H9 (cell line): ENCODE measurements around the gene SPATA16. TPM values are rescaled to one million over a fixed set of nuclear protein-coding genes. Genes with fewer than 3 reads are reported as not detected.

Source experiments
- DNase-seq: peaks from one replicate; pipeline ENCODE4 v3.0.0-alpha.2; 2017
- H2AFZ ChIP-seq: one replicate; pipeline ENCODE4 v1.6.1; 2013; ENCODE audit warnings: mild to moderate bottlenecking, low read length, control low read depth, moderate library complexity
- H2AK5ac ChIP-seq: 2 replicates; pipeline ENCODE4 v1.6.1; 2013; ENCODE audit warnings: low read length, control low read depth, mixed read lengths; ENCODE audit not compliant: insufficient read length
- H2BK120ac ChIP-seq: one replicate; pipeline ENCODE4 v1.6.1; 2013; ENCODE audit warnings: low read depth, mild to moderate bottlenecking, low read length, control low read depth, inconsistent platforms; ENCODE audit not compliant: poor library complexity, severe bottlenecking
- H2BK12ac ChIP-seq: 2 replicates; pipeline ENCODE4 v1.6.1; 2013; ENCODE audit warnings: low read length, control low read depth, mixed read lengths, low read depth; ENCODE audit not compliant: insufficient read length
- H2BK15ac ChIP-seq: 2 replicates; pipeline ENCODE4 v1.6.1; 2013; ENCODE audit warnings: low read depth, low read length, control low read depth
- H2BK20ac ChIP-seq: one replicate; pipeline ENCODE4 v1.6.1; 2013; ENCODE audit warnings: low read depth, mild to moderate bottlenecking, low read length, control low read depth, inconsistent platforms; ENCODE audit not compliant: poor library complexity, severe bottlenecking
- H2BK5ac ChIP-seq: 2 replicates; pipeline ENCODE4 v1.6.1; 2013; ENCODE audit warnings: low read length, control low read depth, mixed read lengths; ENCODE audit not compliant: insufficient read length
- H3K14ac ChIP-seq: 2 replicates; pipeline ENCODE4 v1.6.1; 2013; ENCODE audit warnings: low read length, control low read depth; ENCODE audit not compliant: insufficient read depth
- H3K18ac ChIP-seq: 2 replicates; pipeline ENCODE4 v1.6.1; 2013; ENCODE audit warnings: low read depth, mild to moderate bottlenecking, mixed read lengths, low read length, control low read depth; ENCODE audit not compliant: insufficient read length
- H3K23ac ChIP-seq: 2 replicates; pipeline ENCODE4 v1.6.1; 2013; ENCODE audit warnings: low read length, control low read depth, mixed read lengths, low read depth; ENCODE audit not compliant: insufficient read length
- H3K23me2 ChIP-seq: 2 replicates; pipeline ENCODE4 v1.6.1; 2013; ENCODE audit warnings: low read depth, mild to moderate bottlenecking, mixed read lengths, low read length, control low read depth; ENCODE audit not compliant: insufficient read length, poor library complexity, severe bottlenecking
- H3K27ac ChIP-seq: 2 replicates; pipeline ENCODE4 v1.5.1; 2013; ENCODE audit warnings: low read length, control low read depth, mixed read lengths, low read depth; ENCODE audit not compliant: insufficient read length
- H3K27me3 ChIP-seq: 2 replicates; pipeline ENCODE4 v1.6.1; 2013; ENCODE audit warnings: low read length, control low read depth, inconsistent platforms; ENCODE audit not compliant: insufficient read depth
- H3K4ac ChIP-seq: 2 replicates; pipeline ENCODE4 v1.6.1; 2013; ENCODE audit warnings: low read depth, mild to moderate bottlenecking, control low read depth, inconsistent platforms, low read length, moderate library complexity
- H3K4me1 ChIP-seq: 2 replicates; pipeline ENCODE4 v1.6.1; 2013; ENCODE audit warnings: low read length, control low read depth, inconsistent platforms; ENCODE audit not compliant: insufficient read depth
- H3K4me2 ChIP-seq: 2 replicates; pipeline ENCODE4 v1.6.1; 2013; ENCODE audit warnings: low read length, control low read depth, mixed read lengths; ENCODE audit not compliant: insufficient read length, insufficient read depth
- H3K56ac ChIP-seq: 2 replicates; pipeline ENCODE4 v1.6.1; 2013; ENCODE audit warnings: low read depth, mild to moderate bottlenecking, mixed read lengths, low read length, control low read depth; ENCODE audit not compliant: insufficient read length
- H3K79me1 ChIP-seq: 2 replicates; pipeline ENCODE4 v1.6.1; 2013; ENCODE audit warnings: low read depth, mild to moderate bottlenecking, moderate library complexity, low read length, control low read depth, inconsistent platforms; ENCODE audit not compliant: insufficient read depth, poor library complexity, severe bottlenecking
- H3K79me2 ChIP-seq: 2 replicates; pipeline ENCODE4 v1.6.1; 2013; ENCODE audit warnings: low read length, control low read depth, inconsistent platforms; ENCODE audit not compliant: insufficient read depth
- H3K9ac ChIP-seq: 2 replicates; pipeline ENCODE4 v1.6.1; 2013; ENCODE audit warnings: low read length, control low read depth, mixed read lengths; ENCODE audit not compliant: insufficient read length; ENCODE audit errors: extremely low read depth
- H3K9me3 ChIP-seq: one replicate; pipeline ENCODE4 v1.6.1; 2013; ENCODE audit warnings: low read depth, low read length, inconsistent platforms; ENCODE audit not compliant: control insufficient read depth
- H3T11ph ChIP-seq: one replicate; pipeline ENCODE4 v1.6.1; 2013; ENCODE audit warnings: mild to moderate bottlenecking, low read length, control low read depth, inconsistent platforms
- H4K20me1 ChIP-seq: one replicate; pipeline ENCODE4 v1.6.1; 2013; ENCODE audit not compliant: control insufficient read depth, insufficient read length, insufficient read depth
- H4K5ac ChIP-seq: 2 replicates; pipeline ENCODE4 v1.6.1; 2013; ENCODE audit warnings: low read depth, mild to moderate bottlenecking, mixed read lengths, low read length, control low read depth; ENCODE audit not compliant: insufficient read length
- H4K8ac ChIP-seq: replicated peaks from 2 replicates; pipeline ENCODE4 v1.6.1; 2013; ENCODE audit warnings: low read length, control low read depth, mixed read lengths, low read depth; ENCODE audit not compliant: insufficient read length
- H4K91ac ChIP-seq: 2 replicates; pipeline ENCODE4 v1.6.1; 2013; ENCODE audit warnings: low read depth, mild to moderate bottlenecking, moderate library complexity, mixed read lengths, low read length, control low read depth; ENCODE audit not compliant: insufficient read length
- H3K27ac Mint-ChIP-seq, 3 experiments: 2 replicates in 2 of 3; 3 replicates in 1 of 3; pipeline ENCODE4 v1.8.0; 2020 to 2021; ENCODE audit warnings: mixed read lengths in 3 of 3, mild to moderate bottlenecking in 1 of 3, moderate library complexity in 1 of 3
- H3K27me3 Mint-ChIP-seq: 2 replicates; pipeline ENCODE4 v1.8.0; 2021; ENCODE audit warnings: low read depth, mild to moderate bottlenecking, moderate library complexity, mixed read lengths
- H3K36me3 Mint-ChIP-seq, 3 experiments: 2 replicates in 2 of 3; 3 replicates in 1 of 3; pipeline ENCODE4 v1.8.0; 2020 to 2021; ENCODE audit warnings: low read depth in 3 of 3, mixed read lengths in 3 of 3; ENCODE audit not compliant: insufficient read depth in 1 of 3
- H3K4me1 Mint-ChIP-seq, 2 experiments: 2 replicates each; pipeline ENCODE4 v1.8.0; 2020; ENCODE audit warnings: mixed read lengths in 2 of 2
- H3K4me3 Mint-ChIP-seq, 2 experiments: 2 replicates in 1 of 2; 3 replicates in 1 of 2; pipeline ENCODE4 v1.8.0; 2020 to 2021; ENCODE audit warnings: mild to moderate bottlenecking in 2 of 2, mixed read lengths in 2 of 2, moderate library complexity in 1 of 2
- H3K9me3 Mint-ChIP-seq, 2 experiments: 2 replicates in 1 of 2; 3 replicates in 1 of 2; pipeline ENCODE4 v1.8.0; 2020; ENCODE audit warnings: mild to moderate bottlenecking in 2 of 2, mixed read lengths in 2 of 2, moderate library complexity in 1 of 2
- CTCF ChIP-seq: fragments of 200-600 bp; sonication (generic); conservative IDR thresholded peaks from 3 replicates; pipeline ENCODE4 v1.8.0; 2021; ENCODE audit warnings: antibody characterized with exemption, mild to moderate bottlenecking
- total RNA-seq: library from RNA; stranded (reverse); gene quantifications from 2 replicates; pipeline ENCODE4 v1.2.1, GENCODE V29; 2021

SPATA16 gene
- total RNA-seq, 1 experiment from 2014 or later: not detected

GRCh38 chr3:173006006-173006405 is 135.0 kb downstream of the SPATA16 start:
- Histone ChIP-seq H3K4ac (no peak overlapping the region), H3K79me2 (no peaks in the 10 kb centered on the region), H4K5ac (no peak overlapping the region), H3K4me2 (no peak overlapping the region), H3K18ac (no peak overlapping the region), H3K79me1 (no peaks in the 10 kb centered on the region), H4K20me1 (no peaks in the 10 kb centered on the region), H2BK12ac (no peak overlapping the region), H2BK20ac (no peak overlapping the region), H3K9me3 (no peaks in the 10 kb centered on the region), H3K27me3 (no peaks in the 10 kb centered on the region), H4K8ac (no peak overlapping the region), H3T11ph (no peak overlapping the region), H3K9ac (no peak overlapping the region), H2BK15ac (no peak overlapping the region), H3K23me2 (no peaks in the 10 kb centered on the region), H3K14ac (no peak overlapping the region), H2AK5ac (no peak overlapping the region), H3K4me1 (no peaks in the 10 kb centered on the region; the same call in 1 of the 2 replicates), H3K23ac (no peak overlapping the region), H2BK5ac (no peak overlapping the region), H2BK120ac (no peak overlapping the region), H3K56ac (no peak overlapping the region), H2AFZ (no peak overlapping the region), H3K27ac (no peak overlapping the region), H4K91ac (no peak overlapping the region)
- Mint-ChIP-seq H3K27ac (no peak overlapping the region), H3K4me3 (no peak overlapping the region), H3K4me1 (peaks cover 22 to 31% of the 10 kb centered on the region in 2 experiments), H3K9me3 (no peaks in the 10 kb centered on the region; a peak in 1 of 5 replicates), H3K27me3 (no peaks in the 10 kb centered on the region), H3K36me3 (peaks cover 0 to 4% (median 3%) of the 10 kb centered on the region in 3 experiments; a peak in 2 of 7 replicates)
- no peak for DNase-seq
- TF ChIP-seq CTCF: no peak
